ENCODE data around the gene LRP8. TPM values are rescaled to one million over a fixed set of nuclear protein-coding genes. Genes with fewer than 3 reads are reported as not detected.

LRP8 gene
- total RNA-seq, 1 experiment from 2014 or later = 28.6 TPM

GRCh38 chr1:53296117-53296749, 31.6 kb downstream of the LRP8 start:
- DNase-seq (ENCODE audit: low read depth, low spot score) = no peak
- BruUV-seq (replicated peaks) = no TSS peak
- CTCF ChIA-PET = no interaction called here
- intact Hi-C loops (cut with micrococcal nuclease; ENCODE audit: unreplicated experiment) = no loop called here
- Histone ChIP-seq H3K4me1 (ENCODE audit: control insufficient read depth, insufficient read depth, low read length) (peaks cover 5% of the 10 kb centered on the region; the same call in 1 of the 2 replicates), H3K27me3 (ENCODE audit: control insufficient read depth, insufficient read depth, low read length) (no peaks in the 10 kb centered on the region), H3K27ac (ENCODE audit: low read length) (no peak overlapping the region), H3K36me3 (ENCODE audit: control insufficient read depth, insufficient read depth, low read length) (no peaks in the 10 kb centered on the region), H3K4me3 (ENCODE audit: low read depth in 2 of 2, low read length in 2 of 2) (no peak overlapping the region), H3K9me3 (ENCODE audit: control insufficient read depth, insufficient read depth, low read depth, low read length) (no peaks in the 10 kb centered on the region)
- no peak for ATAC-seq
- POLR2A ChIA-PET = interaction anchor here (0.5 kb wide), 1 partner anchor 29 kb away, joined by 3 read pairs; no protein-coding TSS in a partner anchor
- in situ Hi-C loops (cut with HindIII; ENCODE audit: low pct_unique_long_range_greater_than_20kb, low sequenced_read_pairs) = no loop called here
- TF ChIP-seq REST (IDR thresholded peaks at IDR 0.05; ENCODE audit: insufficient read depth in 1 of 2, low read depth in 2 of 2, low read length in 1 of 2) = no peak
- TF ChIP-seq TCF7L2 (IDR thresholded peaks at IDR 0.05; ENCODE audit: low read depth, low read length) = no peak
- TF ChIP-seq SIN3A (IDR thresholded peaks at IDR 0.05; ENCODE audit: borderline replicate concordance, insufficient read depth, low read depth, low read length) = no peak
- no peak for TF ChIP-seq CTCF (IDR thresholded peaks at IDR 0.05)
- no peak for TF ChIP-seq POLR2AphosphoS5 (IDR thresholded peaks at IDR 0.05; ENCODE audit: low read depth, low read length)

- ChIA-PET CTCF (no interaction called here), POLR2A (no interaction called here)
- in situ Hi-C loops (cut with HindIII; ENCODE audit: low pct_unique_long_range_greater_than_20kb, low sequenced_read_pairs) (no loop called here), intact Hi-C loops (cut with micrococcal nuclease; ENCODE audit: unreplicated experiment) (no loop called here)
- TF ChIP-seq POLR2AphosphoS5 (IDR thresholded peaks at IDR 0.05; ENCODE audit: low read depth, low read length) (no peak), CTCF (IDR thresholded peaks at IDR 0.05) (no peak), TCF7L2 (IDR thresholded peaks at IDR 0.05; ENCODE audit: low read depth, low read length) (no peak), SIN3A (IDR thresholded peaks at IDR 0.05; ENCODE audit: borderline replicate concordance, insufficient read depth, low read depth, low read length) (no peak), REST (IDR thresholded peaks at IDR 0.05; ENCODE audit: insufficient read depth in 1 of 2, low read depth in 2 of 2, low read length in 1 of 2) (no peak)
- Histone ChIP-seq H3K36me3 (ENCODE audit: control insufficient read depth, insufficient read depth, low read length) (no peaks in the 10 kb centered on the region), H3K27ac (ENCODE audit: low read length) (no peak overlapping the region), H3K27me3 (ENCODE audit: control insufficient read depth, insufficient read depth, low read length) (no peaks in the 10 kb centered on the region), H3K4me3 (ENCODE audit: low read depth in 2 of 2, low read length in 2 of 2) (no peak overlapping the region), H3K9me3 (ENCODE audit: control insufficient read depth, insufficient read depth, low read depth, low read length) (no peaks in the 10 kb centered on the region), H3K4me1 (ENCODE audit: control insufficient read depth, insufficient read depth, low read length) (peaks cover 5% of the 10 kb centered on the region; the same call in 1 of the 2 replicates)
- DNase-seq (ENCODE audit: low read depth, low spot score) (no peak), ATAC-seq (no peak)
- no TSS peak for BruUV-seq (replicated peaks)
These were observed 32.1 kb downstream of the LRP8 start for GRCh38 chr1:53295726-53296116.
